GM19467 (cell line): Measurements from ENCODE around the gene ADGRG7.
A peak's percentile ranks its signal among the peaks of the same experiment; 100 is the strongest.
"Not testable (repeated sequence)": the region's sequence is repeated elsewhere in the genome, so short reads cannot be mapped to it uniquely, and the experiment has no call there.

ENCODE experiments used
- ATAC-seq: cut with Tn5 transposase; IDR thresholded peaks from one replicate; pipeline ENCODE4 v1.9.1; 2021; ENCODE audit warnings: mild to moderate bottlenecking, moderate library complexity; ENCODE audit not compliant: unreplicated experiment

Gene ADGRG7, protein sequence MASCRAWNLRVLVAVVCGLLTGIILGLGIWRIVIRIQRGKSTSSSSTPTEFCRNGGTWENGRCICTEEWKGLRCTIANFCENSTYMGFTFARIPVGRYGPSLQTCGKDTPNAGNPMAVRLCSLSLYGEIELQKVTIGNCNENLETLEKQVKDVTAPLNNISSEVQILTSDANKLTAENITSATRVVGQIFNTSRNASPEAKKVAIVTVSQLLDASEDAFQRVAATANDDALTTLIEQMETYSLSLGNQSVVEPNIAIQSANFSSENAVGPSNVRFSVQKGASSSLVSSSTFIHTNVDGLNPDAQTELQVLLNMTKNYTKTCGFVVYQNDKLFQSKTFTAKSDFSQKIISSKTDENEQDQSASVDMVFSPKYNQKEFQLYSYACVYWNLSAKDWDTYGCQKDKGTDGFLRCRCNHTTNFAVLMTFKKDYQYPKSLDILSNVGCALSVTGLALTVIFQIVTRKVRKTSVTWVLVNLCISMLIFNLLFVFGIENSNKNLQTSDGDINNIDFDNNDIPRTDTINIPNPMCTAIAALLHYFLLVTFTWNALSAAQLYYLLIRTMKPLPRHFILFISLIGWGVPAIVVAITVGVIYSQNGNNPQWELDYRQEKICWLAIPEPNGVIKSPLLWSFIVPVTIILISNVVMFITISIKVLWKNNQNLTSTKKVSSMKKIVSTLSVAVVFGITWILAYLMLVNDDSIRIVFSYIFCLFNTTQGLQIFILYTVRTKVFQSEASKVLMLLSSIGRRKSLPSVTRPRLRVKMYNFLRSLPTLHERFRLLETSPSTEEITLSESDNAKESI

DNA sequence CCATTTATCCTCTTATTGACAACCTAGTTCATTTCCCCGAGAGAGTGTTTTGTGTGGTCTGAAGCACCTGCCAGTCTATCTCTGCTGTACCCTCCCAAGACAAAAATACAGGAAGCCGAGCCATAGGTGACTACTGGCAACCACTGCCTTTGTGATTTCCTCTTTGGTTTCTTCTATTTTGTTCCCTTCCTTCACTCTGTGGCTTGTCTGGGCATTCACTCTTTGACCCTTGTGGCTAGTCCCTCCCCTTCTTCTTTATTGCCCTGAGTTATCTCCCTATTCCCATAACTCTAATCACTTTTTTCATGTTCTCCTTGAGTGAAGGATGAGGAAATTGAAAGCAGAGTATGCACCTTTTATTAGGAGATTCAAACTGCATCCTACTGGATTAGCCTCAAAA is at the start of gene ADGRG7:
Gene ADGRG7 (plus strand): TSS at position 297 of the 400 bp plus-strand sequence. CDS start 256 bp downstream, outside the sequence.
- ATAC-seq, result no peak

DNA sequence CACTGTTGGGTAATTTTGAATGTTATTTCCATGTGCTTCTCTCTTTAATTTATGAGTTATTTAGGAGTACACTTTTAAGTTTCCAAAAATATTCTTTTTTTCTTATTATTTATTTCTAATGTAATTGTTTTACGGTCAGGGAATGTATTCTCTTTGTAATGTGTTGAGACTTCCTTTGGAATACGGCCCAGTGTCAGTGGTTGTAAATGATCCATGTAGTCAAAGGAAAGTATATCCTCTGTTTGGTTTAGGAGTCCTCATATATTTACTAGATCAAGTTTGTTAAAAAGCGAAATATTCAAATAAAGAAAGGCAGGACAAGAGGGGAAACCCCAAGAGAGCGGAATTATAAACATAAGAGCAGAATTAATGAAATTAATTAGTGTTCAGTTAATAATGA is 49.0 kb upstream of the ADGRG7 start:
- no peak for ATAC-seq

DNA sequence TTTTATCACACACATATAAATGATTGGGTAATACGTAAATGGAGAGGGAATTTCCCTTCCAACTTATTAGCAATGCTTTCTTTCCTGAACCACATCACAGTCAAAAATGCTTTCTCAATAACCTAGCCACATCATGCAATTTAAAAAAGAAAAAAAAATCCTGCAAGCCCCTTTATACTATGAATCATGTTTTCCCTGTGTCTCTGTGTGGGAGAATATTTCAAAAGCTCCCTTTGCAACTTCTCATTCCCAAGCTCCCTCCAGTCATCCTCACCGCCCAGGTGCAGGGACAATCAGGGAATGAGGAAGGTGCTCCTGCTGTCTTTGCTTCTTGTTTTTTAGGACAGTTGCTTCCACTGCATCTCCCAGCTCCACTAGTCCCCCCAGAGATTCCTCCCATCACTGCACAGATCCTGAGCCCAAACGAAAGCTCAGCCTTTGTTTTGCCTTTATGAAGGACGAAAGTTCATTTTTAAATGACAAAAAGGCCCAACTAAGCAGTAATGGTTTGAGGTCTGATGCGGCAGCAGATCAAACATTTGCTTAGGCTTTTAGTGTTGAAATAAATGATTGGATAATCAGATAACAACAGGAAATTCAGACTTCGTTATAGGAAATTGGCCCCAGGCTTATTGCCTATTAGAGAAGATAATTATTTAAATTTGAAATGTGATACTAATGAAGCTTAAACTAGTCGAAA is 47.8 kb upstream of the ADGRG7 start:
- ATAC-seq, result no peak

DNA sequence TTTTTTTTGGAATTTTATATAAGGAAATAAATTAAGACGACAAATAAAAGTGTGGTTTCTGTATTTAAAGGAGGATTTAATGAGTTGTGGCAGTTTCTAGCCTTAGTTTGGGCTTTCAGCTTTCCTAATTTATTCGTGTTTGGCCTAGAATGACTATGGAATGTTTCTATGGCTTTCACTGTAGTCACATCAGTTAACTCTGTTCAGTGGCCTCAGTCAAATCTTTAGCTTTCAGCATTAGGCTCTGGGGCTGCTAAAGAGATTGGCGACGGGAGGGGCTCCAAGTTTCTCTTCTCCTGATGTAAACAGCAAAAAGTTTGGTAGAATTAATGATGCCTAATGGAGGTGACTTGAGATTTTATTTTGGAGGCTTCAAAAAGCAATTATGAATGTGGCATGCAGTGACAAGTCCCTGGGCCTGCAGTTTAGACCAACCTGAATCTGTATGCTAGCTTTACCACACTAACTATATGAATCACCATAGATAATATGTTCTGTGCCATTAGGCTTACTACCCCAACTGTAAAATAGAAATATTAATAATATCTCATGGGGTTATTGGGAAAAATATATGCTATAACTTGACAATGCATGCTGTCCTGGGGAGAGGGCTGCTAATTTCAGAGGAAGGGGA is 47.1 kb upstream of the ADGRG7 start:
- ATAC-seq, result no peak

DNA sequence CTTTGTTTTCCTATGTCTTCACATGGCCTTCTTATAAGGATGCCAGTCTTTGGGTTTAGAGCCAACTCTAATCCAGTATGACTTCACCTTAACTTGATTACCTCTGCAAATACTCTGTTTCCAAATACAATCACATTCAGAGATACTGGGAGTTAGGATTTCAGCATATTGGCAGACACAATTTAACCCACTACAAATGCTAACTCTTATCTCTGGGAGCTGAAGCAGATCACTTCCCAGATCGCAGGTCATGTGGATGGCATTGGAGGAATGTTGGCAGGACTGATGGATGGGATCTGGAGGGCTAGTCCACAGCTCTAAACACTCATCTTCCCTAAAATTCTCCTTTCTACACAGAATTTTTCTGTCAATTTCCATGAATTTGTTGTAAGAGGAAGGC is 46.2 kb upstream of the ADGRG7 start:
- ATAC-seq, result no peak

DNA sequence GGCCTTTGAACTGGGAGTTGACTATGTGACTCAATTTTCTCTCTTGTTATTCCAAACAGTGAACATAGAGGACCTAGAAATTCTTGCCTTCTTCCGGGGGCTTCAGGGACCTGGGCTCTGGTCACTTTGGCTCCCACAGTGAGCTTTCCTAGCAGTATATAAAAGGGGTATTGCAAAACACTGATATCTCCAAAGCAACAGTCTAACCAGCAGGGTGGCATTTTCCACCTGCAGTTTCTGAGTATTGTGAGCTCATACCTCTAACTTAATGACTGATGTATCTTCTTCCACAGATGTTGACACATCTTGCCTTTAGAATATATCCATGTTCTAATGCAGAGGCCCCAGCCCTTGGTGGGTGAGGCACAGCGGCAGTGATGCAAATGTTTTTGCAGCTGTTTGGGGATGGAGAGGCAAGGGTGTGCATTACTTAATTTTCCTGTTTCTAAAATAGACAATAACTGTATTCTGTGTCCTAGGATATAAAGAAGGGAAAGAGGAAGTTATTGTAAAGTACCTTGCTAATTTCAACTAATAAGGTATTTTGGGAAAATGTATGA is 45.7 kb upstream of the ADGRG7 start:
- no peak for ATAC-seq

DNA sequence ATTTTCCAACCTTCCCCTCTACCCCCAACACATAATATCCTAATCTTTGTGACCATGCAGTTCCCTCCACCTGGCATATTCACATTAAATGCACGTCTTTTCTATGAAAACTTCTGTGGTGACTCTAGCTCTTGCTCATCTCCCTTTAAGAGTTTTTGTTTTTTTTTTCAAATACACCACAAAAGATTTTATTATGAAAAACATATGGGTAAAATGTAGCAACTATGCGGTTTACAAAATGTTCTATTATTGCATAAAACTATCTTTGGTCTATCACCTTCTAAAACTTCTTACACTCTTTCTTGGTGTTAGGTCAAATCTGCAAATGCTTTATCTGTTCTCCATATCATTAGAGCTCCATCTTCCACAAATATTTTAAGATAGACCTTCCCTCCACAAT is 38.6 kb upstream of the ADGRG7 start:
- ATAC-seq, result no peak

DNA sequence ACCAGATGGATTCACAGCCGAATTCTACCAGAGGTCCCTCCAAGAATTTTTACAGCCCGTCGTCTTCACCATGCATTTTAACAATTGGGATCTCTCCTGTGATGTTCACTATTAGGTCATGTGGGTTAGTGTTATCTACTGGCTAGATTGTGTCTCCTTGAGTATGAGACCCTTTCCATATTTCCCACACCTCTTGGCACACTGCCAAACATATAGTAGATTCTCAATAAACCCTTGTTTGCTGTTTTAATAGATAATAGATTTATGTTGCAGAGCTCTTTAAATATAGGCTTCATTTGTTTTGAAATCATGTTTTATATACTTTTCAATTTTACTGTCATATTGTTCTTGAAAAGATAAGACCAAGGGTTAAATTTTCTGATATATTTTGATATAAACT is 34.9 kb upstream of the ADGRG7 start:
- ATAC-seq, result no peak

DNA sequence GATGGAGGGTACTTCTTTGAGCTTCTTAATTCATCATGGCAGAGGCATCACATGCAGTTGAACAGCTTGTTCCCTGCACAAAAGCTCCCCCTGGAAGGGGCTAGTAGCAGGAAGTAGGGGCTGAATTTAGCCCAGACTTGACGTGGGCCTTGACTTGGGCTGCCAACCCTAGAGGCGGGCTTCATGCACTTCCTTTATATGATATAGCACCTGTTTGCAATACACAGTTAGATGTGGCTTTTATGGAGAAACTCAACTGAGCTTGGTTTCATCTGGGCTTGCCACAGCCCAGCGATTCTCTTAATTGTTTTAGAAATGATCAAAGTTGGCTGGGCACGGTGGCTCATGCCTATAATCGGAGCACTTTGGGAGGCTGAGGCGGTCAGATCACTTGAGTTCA is 33.7 kb upstream of the ADGRG7 start:
- ATAC-seq, result no peak

DNA sequence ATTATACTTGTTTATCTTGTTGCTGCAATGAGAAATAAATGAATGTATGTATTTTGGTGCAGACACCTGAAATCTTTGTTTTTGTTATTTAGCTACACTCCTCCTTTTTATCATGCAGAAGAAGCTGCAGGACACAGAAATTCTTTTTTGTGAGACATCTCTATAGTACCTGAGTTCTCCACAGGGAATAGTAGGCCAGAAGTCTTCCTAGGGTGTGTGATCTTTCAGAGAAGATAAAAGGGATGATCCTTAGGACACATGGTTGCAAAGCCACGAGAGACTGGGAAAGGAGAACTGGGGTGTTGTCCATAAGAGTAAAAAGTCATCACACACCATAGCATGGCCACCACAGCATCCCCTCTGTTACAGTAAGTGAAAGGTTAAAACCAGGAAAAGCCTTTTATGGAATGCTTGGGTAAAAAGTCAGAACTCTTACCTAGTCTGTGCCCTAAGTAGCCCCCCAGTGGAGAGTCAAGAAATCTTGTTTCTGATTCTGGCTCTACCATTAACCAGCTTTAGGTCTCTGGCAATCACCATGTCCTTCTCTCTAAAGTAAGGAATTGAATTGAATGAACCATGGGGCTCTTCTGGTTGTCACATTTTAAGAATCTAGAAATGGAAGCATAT is 31.9 kb upstream of the ADGRG7 start:
- ATAC-seq, result no peak

DNA sequence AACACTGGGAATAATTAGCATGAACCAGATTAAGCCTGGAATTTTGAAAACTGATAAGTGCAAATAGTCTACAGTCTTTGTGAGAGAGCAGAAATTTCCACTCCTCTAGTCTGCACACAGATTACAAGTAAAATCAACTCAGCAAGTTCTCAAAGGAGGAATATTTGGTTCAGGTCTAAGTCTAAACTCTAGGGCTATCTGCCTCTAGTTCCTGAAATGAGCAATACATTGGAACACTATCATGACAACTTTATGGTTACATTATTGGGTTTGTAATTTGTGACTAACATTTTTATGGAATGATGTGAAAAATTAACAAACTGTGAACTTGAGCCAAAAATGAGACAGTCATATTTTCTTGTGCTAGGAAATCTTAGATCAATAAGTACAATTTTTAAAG is 30.8 kb upstream of the ADGRG7 start:
- ATAC-seq, result no peak

DNA sequence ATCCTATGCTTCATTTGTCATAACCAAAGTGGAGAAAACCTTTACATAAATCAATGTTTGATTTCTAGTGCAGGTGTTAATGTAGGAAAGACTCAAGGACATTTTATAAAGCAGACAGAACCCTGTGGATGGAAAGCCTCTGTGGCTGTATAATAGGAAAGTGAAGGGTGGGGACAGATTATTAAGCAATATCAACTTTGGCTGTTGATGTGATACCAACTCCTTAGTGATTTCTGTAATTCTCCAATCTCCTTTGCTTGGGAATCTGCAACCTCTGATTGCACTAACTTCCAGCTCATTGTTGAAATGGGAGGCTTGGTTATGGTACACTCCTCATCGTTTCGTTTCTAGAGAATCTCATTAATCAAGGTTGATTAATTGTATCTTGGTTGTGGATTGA is 29.3 kb upstream of the ADGRG7 start:
- no peak for ATAC-seq

DNA sequence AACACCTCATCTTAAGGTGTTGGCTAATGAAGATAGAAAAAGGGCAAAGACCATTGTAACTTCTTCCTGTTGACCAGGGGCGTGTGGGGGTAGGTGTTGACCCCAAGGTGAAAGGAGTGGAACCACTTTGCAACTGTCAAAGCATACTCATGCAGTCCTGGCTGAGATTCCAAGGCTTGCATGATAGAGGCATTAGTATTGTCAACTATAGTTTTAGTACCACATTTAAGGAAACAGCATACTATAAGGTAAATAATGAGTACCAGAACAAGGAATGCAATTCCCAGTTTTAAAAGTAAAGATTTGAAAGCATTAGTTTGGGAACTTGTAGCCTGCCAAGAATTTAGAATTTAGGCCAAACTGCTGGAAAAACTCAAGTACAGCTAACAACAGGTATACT is 27.8 kb upstream of the ADGRG7 start:
- no peak for ATAC-seq

DNA sequence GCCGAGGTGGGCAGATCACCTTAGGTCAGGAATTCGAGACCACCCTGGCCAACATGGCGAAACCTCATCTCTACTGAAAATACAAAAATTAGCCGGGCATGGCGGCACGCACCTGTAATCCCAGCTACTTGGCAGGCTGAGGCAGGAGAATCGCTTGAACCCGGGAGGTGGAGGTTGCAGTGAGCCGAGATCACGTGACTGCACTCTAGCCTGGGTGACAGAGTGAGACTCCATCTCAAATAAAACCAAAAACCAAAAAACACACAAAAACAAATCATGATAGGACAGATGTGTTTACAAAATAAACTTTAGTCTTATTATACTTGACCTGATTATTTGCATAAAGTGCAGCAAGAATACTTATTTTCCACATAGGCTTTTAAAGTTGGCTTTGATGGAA is 27.2 kb upstream of the ADGRG7 start:
- ATAC-seq, result not testable (repeated sequence)

DNA sequence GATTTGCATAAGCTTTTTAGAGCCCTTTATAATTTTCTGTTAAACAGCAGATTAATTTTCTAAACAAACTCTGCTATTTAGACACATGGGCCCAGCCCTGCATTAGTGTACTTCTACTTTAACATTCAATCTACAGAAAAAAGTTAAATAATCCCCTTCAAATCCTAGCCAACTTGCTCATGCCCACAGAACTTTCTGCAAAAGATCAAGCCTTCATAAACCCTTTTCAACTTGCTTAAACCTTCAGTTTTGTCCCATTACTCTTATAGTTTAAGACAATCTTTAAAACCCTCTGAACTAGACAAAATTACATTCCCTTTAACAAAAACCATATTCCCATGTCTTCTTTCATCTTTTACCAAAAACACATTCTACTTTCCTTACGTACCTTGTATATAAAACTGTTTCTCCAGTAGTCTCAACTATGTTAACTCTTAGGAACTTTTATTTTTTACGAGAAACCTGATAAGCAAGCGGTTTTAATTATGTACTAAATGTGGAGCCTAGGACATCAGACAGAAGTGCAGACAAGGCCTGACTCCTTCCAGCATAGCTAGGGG is 25.2 kb upstream of the ADGRG7 start:
- no peak for ATAC-seq

DNA sequence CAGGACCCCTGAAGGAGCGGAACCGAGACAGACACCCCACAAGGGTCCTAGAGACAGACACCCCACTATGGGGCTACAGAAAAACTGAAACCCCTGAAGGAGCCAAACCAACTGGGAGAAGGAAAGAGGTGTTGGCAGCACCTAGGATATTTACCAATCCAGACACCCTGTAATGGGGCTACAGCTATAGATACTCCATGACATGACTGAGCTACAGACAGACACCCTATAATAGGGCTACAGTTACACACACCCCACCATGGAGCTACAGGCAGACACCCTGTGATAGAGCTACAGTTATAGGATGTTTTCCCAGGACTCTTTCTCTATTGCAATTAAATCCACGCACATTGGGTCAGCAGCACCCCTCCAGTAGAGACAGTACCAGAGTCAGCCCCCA is 22.6 kb upstream of the ADGRG7 start:
- no peak for ATAC-seq

DNA sequence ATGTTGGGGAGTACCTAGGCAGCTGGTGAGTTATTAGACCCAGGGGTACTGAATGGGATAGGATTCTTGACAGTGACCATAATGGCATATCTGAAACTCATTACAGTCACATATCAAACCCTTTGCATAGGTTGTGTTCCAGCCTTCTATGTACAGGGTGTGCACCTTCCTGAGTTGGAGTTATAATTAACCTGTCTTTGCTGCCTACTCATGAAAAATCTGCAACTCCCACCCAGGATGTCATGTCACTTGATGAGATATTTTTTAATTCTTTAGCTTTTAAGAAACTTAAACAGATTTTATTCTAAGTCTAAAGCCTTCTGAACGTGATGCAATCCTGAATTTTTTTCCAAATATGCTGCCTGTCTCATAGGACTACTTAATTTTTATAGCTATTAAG is 21.1 kb upstream of the ADGRG7 start:
- no peak for ATAC-seq

DNA sequence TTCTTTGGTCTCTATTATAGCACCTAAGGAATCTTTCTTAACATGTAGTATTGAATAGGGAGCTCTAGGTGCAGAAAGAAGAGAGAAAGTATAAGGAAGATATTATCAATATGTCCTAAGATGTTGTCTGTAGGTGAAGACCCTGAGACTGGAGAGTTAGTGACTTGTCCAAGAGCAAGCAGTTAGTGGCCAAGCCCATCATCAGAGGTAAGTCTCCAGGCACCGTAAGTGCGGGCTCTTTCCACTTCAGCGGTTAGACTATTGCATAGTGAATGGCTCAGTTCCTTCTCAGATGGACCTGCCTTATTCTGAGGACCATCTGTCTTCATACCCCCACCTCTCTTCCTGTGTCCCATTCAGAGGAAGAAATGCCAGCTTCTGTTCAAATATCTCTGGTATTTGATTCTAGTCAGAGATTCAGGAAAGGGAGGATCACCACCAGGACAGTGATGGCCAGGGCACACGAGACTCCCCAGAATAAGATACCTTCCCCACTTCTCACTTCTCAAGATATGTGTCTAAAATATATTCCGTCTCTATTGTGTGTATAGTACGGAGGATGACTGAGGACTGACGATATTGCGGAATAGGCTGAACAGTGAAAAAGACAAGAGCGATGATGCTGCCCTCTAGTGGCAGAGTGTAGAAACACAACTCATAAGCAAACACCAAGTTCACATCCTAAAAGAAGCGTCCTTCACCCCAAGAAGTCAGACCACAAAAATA is 19.1 kb upstream of the ADGRG7 start:
- peak; percentile 73 for ATAC-seq

DNA sequence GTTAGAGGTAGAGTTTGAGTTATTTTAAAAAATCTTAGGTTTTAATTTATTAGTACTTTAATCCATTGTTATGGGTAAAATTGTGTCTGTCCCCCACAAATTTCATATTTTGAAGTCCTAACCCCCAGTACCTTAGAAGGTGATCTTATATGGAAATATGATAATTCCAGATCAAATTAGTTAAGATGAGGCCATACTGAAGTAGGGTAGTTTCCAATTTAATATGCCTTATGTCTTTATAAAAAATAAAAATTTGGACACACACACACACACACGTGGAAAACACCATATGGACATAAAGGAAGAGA is 18.6 kb upstream of the ADGRG7 start:
- no peak for ATAC-seq

DNA sequence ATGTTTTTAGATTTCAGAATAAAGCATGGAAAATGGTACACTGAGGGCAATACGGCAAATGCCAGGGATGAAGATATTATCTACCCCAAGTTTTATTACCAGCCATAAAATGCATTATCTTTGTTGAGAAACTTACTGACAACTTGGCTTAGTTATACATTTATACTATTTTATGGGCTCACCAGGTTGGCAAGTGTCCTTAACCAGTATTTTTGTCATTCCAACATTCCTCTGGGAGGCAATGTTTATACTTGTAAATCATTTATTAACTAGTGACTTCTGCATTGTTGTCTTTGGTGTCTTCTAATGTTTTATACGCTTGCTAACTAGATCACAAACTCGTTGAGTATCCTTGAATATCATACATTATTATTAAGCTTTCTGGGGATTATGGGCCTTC is 18.0 kb upstream of the ADGRG7 start:
- ATAC-seq, result no peak
